ENCODE results near the gene ST7L. TPM values are rescaled to one million over a fixed set of nuclear protein-coding genes. Genes with fewer than 3 reads are reported as not detected.

Gene ST7L
- total and polyA plus RNA-seq, 3 donors from 2014 or later: 59.1 to 125 (median 97.2) TPM

DNA sequence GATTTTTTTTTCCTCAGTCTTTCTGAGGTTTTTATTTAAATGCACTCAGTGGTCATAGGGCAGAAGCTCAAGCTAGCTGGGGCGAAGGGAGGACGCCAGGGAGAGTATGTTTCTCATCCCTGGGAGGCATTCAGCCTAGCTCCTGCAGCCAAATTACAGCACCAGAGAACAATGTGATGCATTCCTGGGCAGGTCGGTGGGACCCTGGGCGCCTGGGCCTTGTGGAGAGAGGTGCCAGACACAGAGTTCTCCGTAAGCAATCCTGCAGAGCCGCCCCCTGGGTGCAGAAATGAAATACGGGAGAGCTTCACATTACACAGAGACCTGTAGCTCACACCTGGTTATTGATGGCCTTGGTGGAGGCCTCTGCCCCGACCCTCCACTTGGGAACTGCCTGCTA, 94.7 kb downstream of the ST7L start:
- DNase-seq: peak; percentile 43
- H3K27ac ChIP-seq: no peak overlapping the region
- intact Hi-C loops (cut with DNase I; ENCODE audit: low total_unique reads): no loop called here

DNA sequence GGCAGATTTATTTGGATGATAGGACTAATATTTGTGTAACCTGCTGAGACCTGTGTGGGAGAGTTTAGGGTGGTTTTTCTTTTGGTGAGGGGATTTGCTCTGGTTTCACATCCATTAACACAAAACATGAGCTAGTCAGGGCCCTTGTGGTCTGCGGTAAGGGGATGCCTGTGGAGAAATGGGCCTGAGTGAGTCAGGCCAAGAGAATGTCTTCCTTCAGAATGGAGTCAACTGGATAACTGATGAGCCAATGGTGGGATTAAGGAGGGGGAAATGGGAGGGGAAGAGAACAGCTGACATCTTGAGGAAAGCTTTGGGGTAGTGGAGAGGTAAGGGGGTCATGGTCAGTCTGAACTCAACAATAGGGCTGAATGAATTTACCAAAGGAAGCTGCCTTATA, 96.3 kb downstream of the ST7L start:
- intact Hi-C loops (cut with DNase I; ENCODE audit: low total_unique reads): no loop called here
- Histone ChIP-seq H3K27ac (no peak overlapping the region), H3K27me3 (no peaks in the 10 kb centered on the region), H3K9me3 (no peaks in the 10 kb centered on the region), H3K36me3 (ENCODE audit: low read depth, missing control alignments) (no peaks in the 10 kb centered on the region), H3K4me3 (no peak overlapping the region), H3K4me1 (peaks cover 13% of the 10 kb centered on the region)
- no peak for DNase-seq
- no peak for TF ChIP-seq POLR2A (IDR thresholded peaks at IDR 0.05)
- TF ChIP-seq, protein P1, sequence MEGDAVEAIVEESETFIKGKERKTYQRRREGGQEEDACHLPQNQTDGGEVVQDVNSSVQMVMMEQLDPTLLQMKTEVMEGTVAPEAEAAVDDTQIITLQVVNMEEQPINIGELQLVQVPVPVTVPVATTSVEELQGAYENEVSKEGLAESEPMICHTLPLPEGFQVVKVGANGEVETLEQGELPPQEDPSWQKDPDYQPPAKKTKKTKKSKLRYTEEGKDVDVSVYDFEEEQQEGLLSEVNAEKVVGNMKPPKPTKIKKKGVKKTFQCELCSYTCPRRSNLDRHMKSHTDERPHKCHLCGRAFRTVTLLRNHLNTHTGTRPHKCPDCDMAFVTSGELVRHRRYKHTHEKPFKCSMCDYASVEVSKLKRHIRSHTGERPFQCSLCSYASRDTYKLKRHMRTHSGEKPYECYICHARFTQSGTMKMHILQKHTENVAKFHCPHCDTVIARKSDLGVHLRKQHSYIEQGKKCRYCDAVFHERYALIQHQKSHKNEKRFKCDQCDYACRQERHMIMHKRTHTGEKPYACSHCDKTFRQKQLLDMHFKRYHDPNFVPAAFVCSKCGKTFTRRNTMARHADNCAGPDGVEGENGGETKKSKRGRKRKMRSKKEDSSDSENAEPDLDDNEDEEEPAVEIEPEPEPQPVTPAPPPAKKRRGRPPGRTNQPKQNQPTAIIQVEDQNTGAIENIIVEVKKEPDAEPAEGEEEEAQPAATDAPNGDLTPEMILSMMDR (IDR thresholded peaks at IDR 0.05): no peak
- 87 to 94% methylated on average over 1 of the region's 1 CpG for WGBS, 2 donors

More for the DNA sequence above, 94.7 kb downstream of the ST7L start:
- no peaks in the 10 kb centered on the region for H3K9me3 ChIP-seq
- H3K4me1 ChIP-seq: peaks cover 13% of the 10 kb centered on the region
- 29 to 55% methylated on average over 6 to 8 of the region's 8 CpGs for WGBS, 2 donors
- H3K4me3 ChIP-seq: no peak overlapping the region
- TF ChIP-seq, protein P1 (IDR thresholded peaks at IDR 0.05): no peak
- no peak for TF ChIP-seq POLR2A (IDR thresholded peaks at IDR 0.05)
- H3K27me3 ChIP-seq: no peaks in the 10 kb centered on the region
- H3K36me3 ChIP-seq (ENCODE audit: low read depth, missing control alignments): no peaks in the 10 kb centered on the region

DNA sequence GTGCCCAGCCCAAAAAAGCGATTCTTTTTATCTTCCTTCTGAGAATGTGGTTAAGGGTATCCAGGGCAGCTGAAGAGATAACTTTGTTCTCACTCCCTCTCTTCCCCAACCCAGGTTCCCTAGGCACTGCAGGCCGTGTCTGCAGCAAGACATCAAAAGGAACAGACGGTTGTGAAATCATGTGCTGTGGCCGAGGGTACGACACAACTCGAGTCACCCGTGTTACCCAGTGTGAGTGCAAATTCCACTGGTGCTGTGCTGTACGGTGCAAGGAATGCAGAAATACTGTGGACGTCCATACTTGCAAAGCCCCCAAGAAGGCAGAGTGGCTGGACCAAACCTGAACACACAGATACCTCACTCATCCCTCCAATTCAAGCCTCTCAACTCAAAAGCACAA, 98.8 kb downstream of the ST7L start:
- WGBS, 2 donors: 89 to 91% methylated on average over 6 to 9 of the region's 9 CpGs
- DNase-seq: no peak
- Histone ChIP-seq H3K36me3 (ENCODE audit: low read depth, missing control alignments) (no peaks in the 10 kb centered on the region), H3K27ac (no peak overlapping the region), H3K9me3 (no peaks in the 10 kb centered on the region), H3K4me1 (peaks cover 10% of the 10 kb centered on the region), H3K4me3 (no peak overlapping the region), H3K27me3 (no peaks in the 10 kb centered on the region)
- intact Hi-C loops (cut with DNase I; ENCODE audit: low total_unique reads): no loop called here
- TF ChIP-seq, protein P1 (IDR thresholded peaks at IDR 0.05): no peak
- TF ChIP-seq POLR2A (IDR thresholded peaks at IDR 0.05): no peak

DNA sequence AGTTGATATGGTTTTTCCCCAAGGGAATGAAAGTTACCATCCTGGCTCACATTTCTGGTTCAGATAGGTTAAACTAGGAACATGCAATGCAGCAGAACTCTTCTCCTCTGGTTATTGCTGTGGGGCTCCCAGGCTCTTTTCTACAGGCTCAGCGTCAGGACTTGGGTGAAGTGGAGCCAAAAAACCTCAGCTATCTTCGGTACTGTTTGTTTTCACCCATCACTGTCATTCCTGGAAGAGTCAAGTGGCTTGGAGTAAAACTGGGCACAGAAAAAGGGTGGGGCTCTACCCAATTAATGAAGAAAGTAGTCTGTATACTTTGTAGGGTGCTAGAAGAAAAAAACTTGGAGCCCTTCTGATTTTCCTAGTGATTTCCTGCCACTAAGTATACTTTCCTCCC, 100.8 kb downstream of the ST7L start:
- H3K9me3 ChIP-seq: no peaks in the 10 kb centered on the region
- WGBS, 2 donors: 47 to 75% methylated on average over 2 of the region's 2 CpGs

DNA sequence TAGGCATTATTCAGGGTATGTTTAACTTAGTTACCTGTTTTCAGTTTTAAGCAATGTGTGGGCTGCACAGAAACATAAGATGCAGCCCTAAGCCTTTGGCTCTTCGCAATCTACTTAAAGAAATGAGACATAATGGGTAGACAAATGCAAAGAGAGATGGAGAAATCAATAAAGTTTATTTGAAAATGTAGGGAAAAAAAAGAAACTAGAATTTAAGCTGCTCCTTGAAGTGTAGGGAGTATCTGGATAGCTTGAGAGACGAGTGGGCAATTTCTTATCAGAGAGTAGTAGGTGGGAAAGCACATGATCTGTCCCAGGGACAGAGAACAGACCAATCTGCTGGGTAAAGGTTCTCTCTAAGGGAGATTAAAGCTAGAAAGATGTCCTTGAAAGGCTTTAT, 101.3 kb downstream of the ST7L start:
- no peak for TF ChIP-seq POLR2A (IDR thresholded peaks at IDR 0.05)
- TF ChIP-seq, protein P1 (IDR thresholded peaks at IDR 0.05): no peak
- Histone ChIP-seq H3K27me3 (no peaks in the 10 kb centered on the region), H3K9me3 (no peaks in the 10 kb centered on the region), H3K4me1 (no peaks in the 10 kb centered on the region), H3K4me3 (no peak overlapping the region), H3K36me3 (ENCODE audit: low read depth, missing control alignments) (no peaks in the 10 kb centered on the region), H3K27ac (no peak overlapping the region)
- intact Hi-C loops (cut with DNase I; ENCODE audit: low total_unique reads): no loop called here
- no peak for DNase-seq
- WGBS, 2 donors: 65 to 77% methylated on average over 2 of the region's 2 CpGs

More for the DNA sequence above, 100.8 kb downstream of the ST7L start:
- no peak overlapping the region for H3K27ac ChIP-seq
- no peaks in the 10 kb centered on the region for H3K27me3 ChIP-seq
- no peak overlapping the region for H3K4me3 ChIP-seq
- no peak for DNase-seq
- no peaks in the 10 kb centered on the region for H3K4me1 ChIP-seq
- intact Hi-C loops (cut with DNase I; ENCODE audit: low total_unique reads): no loop called here
- no peaks in the 10 kb centered on the region for H3K36me3 ChIP-seq (ENCODE audit: low read depth, missing control alignments)
- TF ChIP-seq POLR2A (IDR thresholded peaks at IDR 0.05): no peak
- TF ChIP-seq, protein P1 (IDR thresholded peaks at IDR 0.05): no peak

Measured in testis (tissue), 3 donors.